HG02970 (cell line): ENCODE data around the gene S100A13.
"Not testable (repeated sequence)": the region's sequence is repeated elsewhere in the genome, so short reads cannot be mapped to it uniquely, and the experiment has no call there.

Experiments used
- ATAC-seq: cut with Tn5 transposase; IDR thresholded peaks from one replicate; pipeline ENCODE4 v1.9.1; 2021; ENCODE audit warnings: mild to moderate bottlenecking, moderate library complexity, moderate number of reproducible peaks; ENCODE audit not compliant: unreplicated experiment, low FRiP score

The S100A13 gene

GRCh38 chr1:153649137-153649862 is 22.0 kb upstream of the S100A13 start:
- ATAC-seq, result no peak

GRCh38 chr1:153648000-153648643 is 20.8 kb upstream of the S100A13 start:
- ATAC-seq, result no peak

GRCh38 chr1:153647346-153647714 is 20.0 kb upstream of the S100A13 start:
- no peak for ATAC-seq

- ATAC-seq, result no peak
These were observed 19.5 kb upstream of the S100A13 start for GRCh38 chr1:153646672-153647345.

- no peak for ATAC-seq
These were observed 16.5 kb upstream of the S100A13 start for GRCh38 chr1:153643816-153644215.

GRCh38 chr1:153643100-153643499 is 15.8 kb upstream of the S100A13 start:
- ATAC-seq, result no peak

- ATAC-seq, result no peak
These were observed 14.9 kb upstream of the S100A13 start for GRCh38 chr1:153642161-153642560.

- no peak for ATAC-seq
These were observed 13.6 kb upstream of the S100A13 start for GRCh38 chr1:153640861-153641260.

GRCh38 chr1:153640213-153640612 is 12.9 kb upstream of the S100A13 start:
- ATAC-seq, result not testable (repeated sequence)

GRCh38 chr1:153639280-153639679 is 12.0 kb upstream of the S100A13 start:
- ATAC-seq, result no peak

GRCh38 chr1:153638261-153638660 is 11.0 kb upstream of the S100A13 start:
- ATAC-seq, result no peak

GRCh38 chr1:153636312-153636711 is 9.0 kb upstream of the S100A13 start:
- ATAC-seq, result no peak

GRCh38 chr1:153635872-153636271 is 8.6 kb upstream of the S100A13 start:
- ATAC-seq, result no peak

- ATAC-seq, result peak; percentile 93
These were observed 6.7 kb upstream of the S100A13 start, which contains the start of gene CHTOP for GRCh38 chr1:153633754-153634665. Gene CHTOP (plus strand): TSS chr1:153634066. CDS start chr1:153636589, 2,523 bp downstream.

- no peak for ATAC-seq
These were observed 6.0 kb upstream of the S100A13 start for GRCh38 chr1:153633161-153633753.

GRCh38 chr1:153631047-153632022 is 4.0 kb upstream of the S100A13 start:
- no peak for ATAC-seq

- ATAC-seq, result no peak
These were observed 3.1 kb upstream of the S100A13 start for GRCh38 chr1:153630384-153630783.

- no peak for ATAC-seq
These were observed 2.7 kb upstream of the S100A13 start for GRCh38 chr1:153629971-153630370.

- no peak for ATAC-seq
These were observed 2.0 kb upstream of the S100A13 start for GRCh38 chr1:153629343-153629665.
